GM12872 (cell line): ENCODE measurements around the gene SPG7.

ENCODE experiments used
- CTCF ChIP-seq: IDR thresholded peaks from 3 replicates; pipeline ENCODE4 v1.5.1; 2011; ENCODE audit warnings: low read depth, mild to moderate bottlenecking, low read length, moderate library complexity; ENCODE audit not compliant: insufficient read depth

Gene SPG7

DNA sequence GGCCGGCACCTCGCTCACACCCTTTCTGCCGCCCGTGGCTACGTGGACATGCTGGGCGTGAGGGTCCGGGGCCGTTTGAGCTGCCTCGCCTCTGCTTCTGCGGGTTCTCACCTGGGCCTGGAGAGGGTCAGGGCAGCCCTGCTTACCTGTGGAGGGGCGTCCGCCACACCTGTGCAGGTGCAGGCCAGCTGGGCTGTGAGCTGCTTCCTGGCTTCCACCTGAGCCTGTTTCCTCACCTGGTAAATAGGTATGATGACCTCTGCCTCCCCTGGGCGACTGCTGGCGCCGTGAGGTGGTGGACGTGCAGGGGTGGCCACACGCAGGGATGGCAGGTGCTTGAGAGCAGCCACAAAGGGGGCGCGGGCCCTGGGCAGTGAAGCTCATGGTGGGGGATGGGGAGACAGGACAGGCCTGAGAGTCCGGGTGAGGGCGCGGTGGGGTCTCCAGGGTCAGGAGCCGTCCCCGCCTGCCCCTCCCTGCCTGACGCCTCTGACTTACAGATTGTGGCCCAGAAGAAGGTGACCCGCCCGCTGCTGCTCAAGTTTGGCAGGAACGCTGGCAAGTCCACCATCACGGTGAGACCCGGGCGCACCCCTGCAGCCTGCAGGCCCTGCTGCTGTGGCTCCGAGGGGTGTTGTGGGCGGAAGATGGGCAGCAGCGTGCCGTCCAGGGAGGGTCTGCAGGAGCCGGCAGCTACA lies 75.1 kb downstream of the SPG7 start:
- TF ChIP-seq CTCF: no peak

- TF ChIP-seq CTCF: no peak
Measured at GRCh38 chr16:89583895-89584644, 75.9 kb downstream of the SPG7 start.

DNA sequence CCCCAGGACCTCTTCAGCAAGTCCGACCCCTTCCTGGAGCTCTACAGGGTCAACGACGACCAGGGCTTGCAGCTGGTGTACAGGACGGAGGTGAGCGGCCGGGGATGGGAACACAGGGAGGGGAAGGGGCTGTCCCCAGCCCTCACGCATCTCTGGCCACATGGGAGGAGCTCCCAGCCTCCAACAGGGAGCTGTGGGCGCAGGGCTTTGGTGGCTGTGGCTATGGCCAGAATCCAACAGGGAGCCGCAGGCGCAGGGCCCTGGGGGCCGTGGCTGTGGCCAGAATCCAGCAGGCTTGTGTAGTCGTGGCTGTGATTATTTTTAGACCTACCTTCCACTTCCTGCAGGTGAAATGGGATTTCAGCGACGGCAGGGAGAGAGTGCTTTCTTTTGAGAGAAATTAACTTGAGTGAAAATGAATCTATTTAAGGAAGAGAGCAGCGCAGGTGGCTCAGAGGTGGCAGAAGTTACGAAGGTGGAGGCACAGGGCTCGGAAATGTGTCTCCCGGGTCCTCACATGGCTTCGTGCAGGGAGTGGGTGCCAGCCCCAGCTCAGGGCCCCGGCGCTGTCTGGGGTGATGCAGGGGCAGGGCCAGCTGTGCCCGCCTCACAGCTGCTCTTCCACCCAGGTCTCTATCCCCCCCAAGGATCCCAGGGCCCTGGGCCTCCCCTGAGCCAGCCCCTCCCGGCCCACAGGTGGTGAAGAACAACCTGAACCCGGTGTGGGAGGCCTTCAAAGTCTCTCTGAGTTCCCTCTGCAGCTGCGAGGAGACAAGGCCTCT lies 76.8 kb downstream of the SPG7 start:
- TF ChIP-seq CTCF: no peak

- TF ChIP-seq CTCF: no peak
Measured at GRCh38 chr16:89586218-89586617, 78.0 kb downstream of the SPG7 start.

GRCh38 chr16:89586853-89587252 lies 78.7 kb downstream of the SPG7 start:
- no peak for TF ChIP-seq CTCF

DNA sequence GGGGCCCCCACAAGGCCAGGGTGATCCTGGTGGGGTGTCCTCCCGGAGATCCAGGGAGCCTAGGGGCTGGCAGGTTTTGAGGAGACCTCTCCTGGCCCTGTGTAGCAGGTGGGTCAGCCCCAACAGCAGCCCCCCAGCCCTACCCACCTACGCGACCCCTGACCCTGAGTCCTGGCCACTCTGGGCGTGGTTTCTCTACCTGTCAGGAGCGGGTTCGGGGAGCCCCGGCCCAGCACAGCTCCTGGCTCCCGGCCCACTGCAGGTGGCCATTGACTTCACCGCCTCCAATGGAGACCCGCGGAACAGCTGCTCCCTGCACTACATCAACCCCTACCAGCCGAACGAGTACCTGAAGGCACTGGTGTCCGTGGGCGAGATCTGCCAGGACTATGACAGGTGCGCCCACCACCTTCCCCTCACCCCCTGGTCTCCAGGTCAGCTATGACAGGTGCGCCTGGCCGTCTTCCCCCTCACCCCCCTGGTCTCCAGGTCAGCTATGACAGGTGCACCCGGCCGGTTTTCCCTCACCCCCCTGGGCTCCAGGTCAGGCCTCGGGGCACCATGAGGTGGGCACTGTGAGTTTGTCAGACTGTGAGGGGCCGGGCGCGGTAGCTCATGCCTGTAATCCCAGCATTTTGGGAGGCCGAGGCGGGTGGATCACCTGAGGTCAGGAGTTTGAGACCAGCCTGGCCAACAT lies 80.4 kb downstream of the SPG7 start:
- no peak for TF ChIP-seq CTCF
